ENCODE results near the gene C2orf69.

The C2orf69 gene

DNA sequence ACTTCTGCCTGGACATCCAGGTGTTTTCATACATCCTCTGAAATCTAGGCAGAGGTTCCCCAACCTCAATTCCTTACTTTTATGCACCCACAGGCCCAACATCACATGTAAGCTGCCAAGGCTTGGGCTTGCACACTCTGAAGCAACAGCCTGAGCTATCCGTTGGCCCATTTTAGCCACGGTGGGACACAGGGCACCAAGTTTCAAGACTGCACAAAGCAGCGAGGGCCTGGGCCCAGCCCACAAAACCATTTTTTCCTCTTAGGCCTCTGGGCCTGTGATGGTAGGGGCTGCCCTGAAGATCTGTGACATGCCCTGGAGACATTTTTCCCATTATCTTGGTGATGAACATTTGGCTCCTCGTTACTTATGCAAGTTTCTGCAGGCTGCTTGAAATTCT lies 5.9 kb downstream of the C2orf69 start:
- DNase-seq: no peak

DNA sequence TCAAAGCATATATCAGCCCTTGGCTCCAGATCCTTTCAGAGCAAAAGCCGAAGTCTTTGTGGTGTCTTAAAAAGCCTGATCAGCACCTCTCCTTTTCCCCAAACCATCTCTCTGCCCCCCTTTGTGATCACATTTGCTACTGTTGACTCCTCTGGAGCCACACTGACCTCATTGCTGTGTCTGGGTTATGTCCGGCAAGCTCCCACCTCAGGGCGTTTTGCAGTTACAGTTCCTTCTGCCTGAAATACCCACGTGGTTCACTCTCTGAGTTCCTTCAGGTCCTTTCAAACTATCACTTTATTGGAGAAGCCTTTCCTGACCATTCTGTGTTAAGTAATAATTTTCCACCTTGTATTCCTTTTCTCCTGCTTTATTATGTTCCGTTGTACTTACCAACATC lies 11.8 kb downstream of the C2orf69 start:
- no peak for DNase-seq

DNA sequence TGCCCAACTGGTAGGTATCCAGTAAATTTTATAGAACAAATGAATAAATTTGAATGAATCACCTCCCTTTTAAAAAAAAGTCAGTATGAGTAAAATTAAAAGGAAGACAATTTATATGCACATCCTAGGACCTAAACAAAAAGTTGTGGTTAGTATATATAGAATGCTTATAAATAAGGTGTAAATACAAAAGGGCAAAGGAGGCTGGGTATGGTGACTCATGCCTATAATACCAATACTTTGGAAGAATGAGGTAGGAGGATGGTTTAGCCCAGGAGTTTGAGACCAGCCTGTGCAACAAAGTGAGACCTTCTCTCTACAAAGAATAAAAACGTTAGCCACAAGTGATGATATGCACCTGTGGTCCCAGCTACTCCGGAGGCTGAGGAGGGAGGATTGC lies 12.8 kb downstream of the C2orf69 start:
- no peak for DNase-seq

- no peak for DNase-seq
Observed at GRCh38 chr2:199926806-199927205, 15.7 kb downstream of the C2orf69 start.

- no peak for DNase-seq
Observed at GRCh38 chr2:199928226-199928625, 17.1 kb downstream of the C2orf69 start.

DNA sequence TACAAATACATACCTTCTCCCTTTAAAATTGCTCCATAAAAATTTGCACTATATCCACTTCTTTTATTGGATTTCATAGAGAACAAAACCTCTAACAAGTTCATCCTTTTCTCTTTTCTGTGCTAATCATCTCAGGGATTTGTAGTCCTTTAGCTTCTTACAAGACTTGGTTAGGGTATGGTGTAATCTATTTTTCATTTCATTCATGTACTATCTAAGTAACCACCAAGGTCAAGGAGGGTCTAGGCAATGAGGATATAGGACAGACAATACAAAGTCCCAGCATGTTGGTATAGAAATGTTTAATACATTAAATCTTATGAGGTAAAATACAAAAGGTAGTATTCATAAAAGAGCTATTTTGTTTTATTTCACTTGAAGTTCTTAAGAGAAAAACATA lies 17.5 kb downstream of the C2orf69 start:
- DNase-seq: no peak

DNA sequence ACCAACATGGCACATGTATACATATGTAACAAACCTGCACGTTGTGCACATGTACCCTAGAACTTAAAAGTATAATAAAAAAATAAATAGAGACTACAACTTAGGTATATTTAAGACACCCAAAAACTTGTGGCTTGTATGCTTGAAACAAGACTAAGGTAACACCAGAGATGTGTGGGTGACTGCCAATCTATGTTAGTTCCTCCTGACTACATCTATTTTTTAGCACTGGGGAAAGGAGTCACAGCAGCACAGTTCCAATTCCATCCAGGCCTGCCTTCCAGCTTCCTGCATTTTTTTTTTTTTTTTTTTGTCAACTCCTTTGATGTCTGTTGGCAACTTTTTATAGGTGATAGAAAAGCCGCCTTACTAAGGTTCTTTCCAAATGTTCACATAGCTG lies 18.2 kb downstream of the C2orf69 start:
- DNase-seq: no peak

GRCh38 chr2:199932312-199932855 lies 21.3 kb downstream of the C2orf69 start:
- DNase-seq: no peak

DNA sequence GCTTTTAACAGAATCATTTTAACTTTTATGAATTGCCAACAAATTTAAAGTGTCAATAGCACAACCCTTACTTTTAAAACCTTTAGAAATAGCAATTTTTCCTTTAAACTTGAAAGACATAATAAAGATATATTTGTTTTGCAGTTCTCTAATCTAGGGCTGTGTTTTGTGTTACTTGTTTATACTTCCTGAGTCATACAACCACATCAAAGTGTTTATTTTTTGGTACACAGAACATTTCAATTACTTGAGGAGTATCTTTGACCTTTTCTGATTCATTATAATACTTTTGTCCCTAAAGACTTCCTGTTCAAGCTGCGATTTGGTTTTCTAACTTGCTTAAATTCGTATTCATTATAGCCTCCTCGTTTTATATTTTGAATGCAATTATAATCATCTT lies 22.4 kb downstream of the C2orf69 start:
- DNase-seq: no peak

GRCh38 chr2:199936554-199936953 lies 25.5 kb downstream of the C2orf69 start:
- DNase-seq: no peak

DNA sequence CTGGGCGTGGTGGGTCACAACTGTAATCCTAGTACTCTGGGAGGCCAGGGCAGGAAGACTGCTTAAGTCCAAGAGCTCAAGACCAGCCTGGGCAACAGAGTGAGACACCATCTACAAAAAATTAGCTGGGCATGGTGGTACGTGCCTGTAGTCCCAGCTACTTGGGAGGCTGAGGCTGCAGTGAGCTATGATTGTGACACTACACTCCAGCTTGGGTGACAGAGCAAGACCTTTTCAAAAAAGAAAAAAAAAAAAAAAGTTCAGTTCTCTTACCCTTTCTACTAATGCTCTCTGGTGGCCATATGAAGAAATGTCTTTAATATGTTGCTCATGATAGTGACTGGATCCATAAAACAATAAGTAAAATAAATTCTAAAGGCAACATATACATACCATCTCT lies 29.3 kb downstream of the C2orf69 start:
- no peak for DNase-seq

DNA sequence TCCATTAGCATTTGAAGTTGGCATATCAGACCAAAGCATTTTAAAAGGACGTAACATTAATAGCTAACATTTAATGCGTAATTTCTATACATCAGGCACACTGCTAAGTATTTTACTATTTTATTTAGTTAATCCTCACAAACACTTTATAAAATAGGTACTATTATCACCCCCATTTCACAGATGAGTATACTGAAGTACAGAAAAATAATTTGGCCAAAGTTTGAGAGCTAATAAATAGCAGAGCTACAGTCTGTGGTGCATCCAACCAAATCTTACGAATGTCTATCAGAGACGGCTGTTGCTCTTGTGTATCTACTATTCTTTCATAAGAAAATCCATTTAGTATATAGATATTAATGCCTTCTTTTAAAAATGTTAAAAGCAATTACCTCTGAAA lies 32.3 kb downstream of the C2orf69 start:
- no peak for DNase-seq

- DNase-seq: no peak
Observed at GRCh38 chr2:199946196-199946595, 35.1 kb downstream of the C2orf69 start.

- DNase-seq: no peak
Observed at GRCh38 chr2:199946836-199947235, 35.7 kb downstream of the C2orf69 start.

DNA sequence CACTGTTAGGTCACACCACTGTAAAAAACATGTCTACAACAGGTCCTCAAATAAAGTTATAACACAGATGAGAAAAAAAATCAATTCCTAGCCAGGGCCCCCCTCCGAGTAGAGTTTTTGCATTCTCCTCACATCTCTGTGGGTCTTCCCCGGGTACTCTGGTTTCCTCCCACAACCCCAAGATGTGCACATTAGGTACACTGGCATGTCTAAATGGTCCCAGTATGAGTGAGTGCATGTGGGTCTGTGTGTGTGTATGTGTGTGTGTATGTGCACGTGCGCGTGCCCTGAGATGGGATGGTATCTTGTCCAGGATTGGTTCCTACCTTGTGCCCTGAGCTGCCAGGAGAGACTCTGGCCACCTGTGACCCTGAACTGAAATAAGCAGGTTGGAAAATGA lies 39.3 kb downstream of the C2orf69 start:
- no peak for DNase-seq

GRCh38 chr2:199951023-199951422 lies 39.9 kb downstream of the C2orf69 start:
- no peak for DNase-seq

DNA sequence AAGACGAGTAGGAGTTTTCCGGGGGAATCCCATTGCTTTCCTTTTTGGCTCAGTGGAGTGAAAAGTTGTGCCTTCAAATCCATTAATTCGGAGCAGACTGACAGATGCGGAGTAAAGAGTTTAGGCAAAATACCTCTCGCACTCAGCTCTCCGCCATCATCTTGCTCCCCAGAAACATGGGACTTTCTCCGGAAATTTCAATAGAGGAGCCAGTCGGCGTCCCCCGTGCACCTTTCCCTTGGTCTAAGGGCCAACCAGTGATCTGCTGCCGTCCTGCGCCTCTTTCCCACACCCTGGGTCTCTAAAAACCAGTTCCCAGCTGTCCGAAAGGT lies 43.9 kb downstream of the C2orf69 start:
- no peak for DNase-seq

DNA sequence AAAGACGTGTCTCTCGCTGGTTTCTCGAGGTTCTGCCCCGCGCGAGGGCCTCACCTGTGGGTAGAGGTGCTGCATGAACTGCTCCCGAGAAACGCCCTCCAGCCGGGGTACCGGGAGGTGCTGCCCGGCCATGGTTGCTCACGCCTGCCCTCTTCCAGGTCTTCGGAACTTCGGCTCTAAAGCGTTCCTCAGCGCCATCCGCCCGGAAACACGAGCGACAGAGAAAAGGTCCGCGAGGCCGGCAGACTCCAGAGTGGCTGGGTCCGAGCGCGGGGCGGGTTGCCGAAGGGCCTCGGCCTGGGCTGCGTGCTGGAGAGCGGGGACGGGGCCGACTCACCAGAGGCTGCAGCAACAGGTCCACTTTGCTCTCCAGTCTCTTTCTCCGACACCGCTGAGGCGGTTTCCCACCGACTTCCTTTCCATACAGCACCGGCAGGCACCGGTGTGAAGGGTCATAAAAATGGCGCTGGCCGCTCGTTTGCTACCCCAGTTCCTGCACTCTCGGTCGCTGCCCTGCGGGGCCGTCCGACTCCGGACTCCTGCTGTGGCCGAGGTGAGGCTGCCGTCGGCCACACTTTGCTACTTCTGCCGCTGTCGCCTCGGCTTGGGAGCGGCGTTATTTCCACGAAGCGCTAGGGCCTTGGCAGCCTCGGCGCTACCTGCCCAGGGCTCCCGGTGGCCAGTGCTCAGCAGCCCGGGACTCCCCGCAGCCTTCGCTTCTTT lies 44.4 kb downstream of the C2orf69 start, which contains the start of the genes MAIP1 and TYW5:
Gene MAIP1 (plus strand): TSS at position 244 of the 723 bp plus-strand sequence. CDS start 217 bp downstream, at position 461.
Gene TYW5 (minus strand): TSS at position 153 of the 723 bp plus-strand sequence. CDS start 21 bp downstream, at position 132.
- DNase-seq: peak; percentile 68

DNA sequence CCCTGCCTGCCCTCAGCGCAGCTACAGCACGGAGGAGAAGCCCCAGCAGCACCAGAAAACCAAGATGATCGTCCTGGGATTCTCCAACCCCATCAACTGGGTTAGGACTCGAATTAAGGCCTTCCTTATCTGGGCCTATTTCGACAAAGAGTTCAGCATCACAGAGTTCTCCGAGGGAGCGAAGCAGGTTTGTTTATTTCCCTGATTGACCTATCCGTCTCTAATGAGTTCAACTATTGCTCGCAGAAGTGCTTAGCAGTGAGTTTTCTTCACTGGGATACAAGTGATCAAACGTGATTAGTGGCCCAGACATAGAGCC lies 44.9 kb downstream of the C2orf69 start:
- no peak for DNase-seq

- DNase-seq: no peak
Observed at GRCh38 chr2:199958014-199958413, 46.9 kb downstream of the C2orf69 start.

DNA sequence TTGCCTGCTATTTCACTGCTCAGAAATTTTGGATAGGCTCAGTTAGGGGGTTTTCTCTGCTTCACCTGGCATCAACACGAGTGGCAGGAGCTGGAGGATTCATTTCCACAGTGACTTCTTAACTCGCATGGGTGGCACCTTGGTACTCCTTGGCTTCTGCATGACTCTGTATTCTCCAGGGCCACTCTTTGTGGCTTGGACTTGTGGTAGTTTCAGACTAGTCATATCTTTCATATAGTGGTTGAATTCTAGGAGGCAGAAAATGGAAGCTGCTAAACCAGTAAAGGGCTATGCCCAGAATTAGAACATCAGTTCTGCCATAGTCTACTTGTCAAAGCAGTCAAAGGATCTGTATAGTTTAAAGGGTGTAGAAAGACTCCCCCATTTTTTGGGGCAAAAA lies 51.1 kb downstream of the C2orf69 start:
- no peak for DNase-seq

GRCh38 chr2:199966405-199966804 lies 55.3 kb downstream of the C2orf69 start:
- no peak for DNase-seq

- DNase-seq: no peak
Observed at GRCh38 chr2:199966976-199967375, 55.9 kb downstream of the C2orf69 start.

DNA sequence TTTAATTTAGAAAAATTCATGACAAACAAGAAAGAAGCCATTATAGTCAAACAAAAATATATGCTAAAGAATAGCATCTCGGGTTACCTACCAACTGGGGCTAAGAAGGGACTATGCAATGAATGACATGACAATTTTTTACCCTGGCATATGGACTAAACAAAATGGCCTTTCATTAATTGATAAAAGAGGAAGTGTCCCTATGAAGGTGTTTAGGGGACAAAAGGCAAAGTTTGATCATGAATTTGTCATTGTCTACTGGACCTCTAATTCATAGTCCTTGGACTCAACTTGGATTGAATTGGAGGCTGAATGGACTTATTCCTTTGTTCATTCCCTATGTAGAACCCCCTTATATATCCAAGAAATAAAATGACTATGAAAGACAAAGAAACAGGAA lies 57.0 kb downstream of the C2orf69 start:
- DNase-seq: no peak

DNA sequence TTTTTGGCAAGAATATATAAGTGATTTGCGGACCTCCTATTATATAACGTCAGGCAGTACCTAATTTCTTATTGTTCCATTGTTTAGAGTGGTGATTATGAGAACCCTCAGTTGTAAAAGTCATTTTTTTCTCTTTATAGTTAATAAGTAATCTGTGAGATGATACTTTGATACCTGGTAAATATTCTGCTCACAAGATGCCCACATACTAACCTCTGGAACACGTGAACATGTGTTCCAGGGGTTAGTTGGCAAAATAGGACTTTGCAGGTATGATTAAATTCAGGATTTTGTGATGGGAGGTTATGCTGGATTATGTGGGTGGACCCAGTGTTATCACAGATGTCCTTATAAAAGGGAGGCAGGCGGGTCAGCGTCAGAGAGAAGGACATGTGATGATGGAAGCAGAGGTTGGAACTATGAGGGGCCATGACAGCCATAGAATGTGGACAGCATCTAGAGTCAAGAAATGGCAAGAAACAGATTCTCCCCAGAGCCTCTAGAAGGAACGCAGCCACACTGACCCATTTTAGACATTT lies 61.1 kb downstream of the C2orf69 start:
- no peak for DNase-seq

Data from CD4-positive, alpha-beta T cell treated with Interferon gamma for 1 hour (primary cell).